Gastroesophageal sphincter (tissue), 4 donors: ENCODE results near the gene P2RX7. TPM values are rescaled to one million over a fixed set of nuclear protein-coding genes. Genes with fewer than 3 reads are reported as not detected.
A peak's percentile ranks its signal among the peaks of the same experiment; 100 is the strongest.

ENCODE experiments used
- ATAC-seq: fragments of 150-250 bp; one replicate; pipeline ENCODE4 v1.9.1; 2016; ENCODE audit warnings: mild to moderate bottlenecking, moderate library complexity
- H3K27ac ChIP-seq, 4 donors: fragments of 200-600 bp; sonication (generic) in 3 of 4; 1 replicate in 3 of 4; 2 replicates in 1 of 4; pipeline ENCODE4 v1.5.1; 2016 to 2019
- H3K27me3 ChIP-seq: fragments of 200-600 bp; sonication (generic); one replicate; pipeline ENCODE4 v1.5.1; 2019
- H3K36me3 ChIP-seq, 2 donors: fragments of 200-600 bp; sonication (generic); one replicate each; pipeline ENCODE4 v1.5.1; 2019; ENCODE audit warnings: control low read depth in 1 of 2
- H3K4me1 ChIP-seq, 3 donors: fragments of 200-600 bp; sonication (generic); 1 replicate in 2 of 3; 2 replicates in 1 of 3; pipeline ENCODE4 v1.5.1; 2016 to 2019; ENCODE audit warnings: control low read depth in 2 of 3
- H3K4me3 ChIP-seq, 2 donors: fragments of 200-600 bp; sonication (generic); one replicate each; pipeline ENCODE4 v1.5.1; 2019; ENCODE audit warnings: mild to moderate bottlenecking in 1 of 2, moderate library complexity in 1 of 2
- H3K9me3 ChIP-seq, 3 donors: fragments of 200-600 bp; sonication (generic); one replicate each; pipeline ENCODE4 v1.5.1; 2017 to 2019; ENCODE audit warnings: control low read depth in 2 of 3
- EP300 ChIP-seq: sonication (generic); formaldehyde crosslinking; IDR thresholded peaks from one replicate; pipeline ENCODE4 v1.6.1; 2017; ENCODE audit warnings: antibody characterized with exemption, mild to moderate bottlenecking
- POLR2A ChIP-seq, 2 donors: fragments of 450-650 bp; IDR thresholded peaks; one replicate each; pipeline ENCODE4 v1.6.1; 2017; ENCODE audit warnings: antibody characterized with exemption in 2 of 2, mild to moderate bottlenecking in 2 of 2, moderate library complexity in 1 of 2
- POLR2AphosphoS5 ChIP-seq: sonication (generic); formaldehyde crosslinking; IDR thresholded peaks from one replicate; pipeline ENCODE4 v1.6.1; 2017; ENCODE audit warnings: antibody characterized with exemption
- WGBS, 2 donors: methylation state at CpG; one replicate each; pipeline ENCODE4 v1.1.5; 2018; ENCODE audit warnings: low coverage in 1 of 2; 5-methylcytosine and 5-hydroxymethylcytosine counted together
- total RNA-seq, 4 donors: library from RNA; depleted of rRNA; stranded (reverse); fragments of >200 nt; gene quantifications; one replicate each; pipeline ENCODE4 v1.1.0, GENCODE V29; 2016
- TF ChIP-seq, protein P1 (sequence below), 4 experiments: fragments of 200-600 bp in 2 of 4; fragments of 450-650 bp in 2 of 4; sonication (generic) in 1 of 4; IDR thresholded peaks; one replicate each; pipeline ENCODE4 v1.5.1; 2017 to 2019; ENCODE audit warnings: antibody characterized with exemption in 4 of 4, mild to moderate bottlenecking in 2 of 4, moderate library complexity in 2 of 4

Gene P2RX7
- total RNA-seq, 4 donors from 2014 or later: 2.0 to 3.3 (median 3.0) TPM

DNA sequence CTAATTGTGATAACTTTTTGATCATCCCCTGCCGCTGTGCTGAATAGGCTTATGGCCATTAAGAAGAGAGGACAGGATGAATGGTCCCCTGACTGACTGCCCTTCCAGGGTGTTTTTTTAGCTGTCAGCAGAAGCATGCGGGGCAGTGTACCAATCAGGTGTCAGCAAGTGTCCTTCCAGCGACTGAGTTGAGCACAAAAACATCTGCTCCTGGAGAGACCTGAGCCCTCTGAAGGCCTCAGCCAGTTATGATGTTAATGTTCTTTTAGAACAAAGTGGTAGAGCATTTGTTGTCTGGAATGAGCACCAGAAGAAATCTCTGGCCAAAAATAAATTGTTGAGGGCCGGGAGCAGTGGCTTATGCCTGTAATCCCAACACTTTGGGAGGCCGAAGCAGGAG is 37.5 kb downstream of the P2RX7 start:
- no peaks in the 10 kb centered on the region for H3K4me1 ChIP-seq
- H3K27me3 ChIP-seq: no peaks in the 10 kb centered on the region
- no peak for TF ChIP-seq POLR2A (IDR thresholded peaks at IDR 0.05)
- no peak for TF ChIP-seq EP300
- TF ChIP-seq POLR2AphosphoS5: no peak
- TF ChIP-seq, protein P1, sequence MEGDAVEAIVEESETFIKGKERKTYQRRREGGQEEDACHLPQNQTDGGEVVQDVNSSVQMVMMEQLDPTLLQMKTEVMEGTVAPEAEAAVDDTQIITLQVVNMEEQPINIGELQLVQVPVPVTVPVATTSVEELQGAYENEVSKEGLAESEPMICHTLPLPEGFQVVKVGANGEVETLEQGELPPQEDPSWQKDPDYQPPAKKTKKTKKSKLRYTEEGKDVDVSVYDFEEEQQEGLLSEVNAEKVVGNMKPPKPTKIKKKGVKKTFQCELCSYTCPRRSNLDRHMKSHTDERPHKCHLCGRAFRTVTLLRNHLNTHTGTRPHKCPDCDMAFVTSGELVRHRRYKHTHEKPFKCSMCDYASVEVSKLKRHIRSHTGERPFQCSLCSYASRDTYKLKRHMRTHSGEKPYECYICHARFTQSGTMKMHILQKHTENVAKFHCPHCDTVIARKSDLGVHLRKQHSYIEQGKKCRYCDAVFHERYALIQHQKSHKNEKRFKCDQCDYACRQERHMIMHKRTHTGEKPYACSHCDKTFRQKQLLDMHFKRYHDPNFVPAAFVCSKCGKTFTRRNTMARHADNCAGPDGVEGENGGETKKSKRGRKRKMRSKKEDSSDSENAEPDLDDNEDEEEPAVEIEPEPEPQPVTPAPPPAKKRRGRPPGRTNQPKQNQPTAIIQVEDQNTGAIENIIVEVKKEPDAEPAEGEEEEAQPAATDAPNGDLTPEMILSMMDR (IDR thresholded peaks at IDR 0.05): no peak
- no peaks in the 10 kb centered on the region for H3K9me3 ChIP-seq
- no peak for ATAC-seq
- 73 to 92% methylated on average over 2 to 5 of the region's 5 CpGs for WGBS, 2 donors
- peaks cover 0 to 32% of the 10 kb centered on the region in 2 donors for H3K36me3 ChIP-seq
- no peak overlapping the region for H3K27ac ChIP-seq
- H3K4me3 ChIP-seq: no peak overlapping the region

DNA sequence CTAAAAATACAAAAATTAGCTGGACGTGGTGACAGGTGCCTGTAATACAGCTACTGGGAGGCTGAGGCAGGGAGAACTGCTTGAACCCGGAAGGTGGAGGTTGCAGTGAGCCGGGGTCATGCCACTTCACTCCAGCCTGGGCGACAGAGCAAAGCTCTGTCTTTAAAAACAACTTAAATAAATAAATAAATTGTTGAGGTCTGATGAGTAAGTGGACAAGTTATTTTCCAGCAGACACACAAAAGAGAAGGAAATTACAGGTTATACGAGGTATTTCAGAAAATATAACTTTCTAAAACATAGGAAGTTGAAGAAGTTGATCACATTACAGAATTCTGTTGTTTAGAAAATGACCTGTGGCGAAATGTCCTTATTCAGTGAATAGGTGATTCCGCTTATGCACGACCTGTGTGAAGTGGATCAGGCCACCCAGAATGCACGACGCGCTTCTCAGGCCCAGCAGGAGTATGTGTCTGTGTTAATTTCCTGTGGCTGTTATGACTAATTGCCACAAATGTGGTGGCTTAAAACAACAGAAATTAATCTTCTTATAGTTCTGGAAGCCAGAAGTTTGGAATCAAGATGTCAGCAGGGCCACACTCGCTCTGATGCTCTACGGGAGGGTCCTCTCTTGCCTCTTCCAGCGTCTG is 38.1 kb downstream of the P2RX7 start:
- whole genome bisulfite sequencing, 2 donors: 81 to 83% methylated on average over 13 to 14 of the region's 14 CpGs
- Histone ChIP-seq H3K9me3 (no peaks in the 10 kb centered on the region), H3K4me1 (no peaks in the 10 kb centered on the region), H3K36me3 (peaks cover 0 to 28% of the 10 kb centered on the region in 2 donors), H3K27ac (no peak overlapping the region), H3K27me3 (no peaks in the 10 kb centered on the region), H3K4me3 (no peak overlapping the region)
- ATAC-seq: no peak
- no peak for TF ChIP-seq POLR2A (IDR thresholded peaks at IDR 0.05)

DNA sequence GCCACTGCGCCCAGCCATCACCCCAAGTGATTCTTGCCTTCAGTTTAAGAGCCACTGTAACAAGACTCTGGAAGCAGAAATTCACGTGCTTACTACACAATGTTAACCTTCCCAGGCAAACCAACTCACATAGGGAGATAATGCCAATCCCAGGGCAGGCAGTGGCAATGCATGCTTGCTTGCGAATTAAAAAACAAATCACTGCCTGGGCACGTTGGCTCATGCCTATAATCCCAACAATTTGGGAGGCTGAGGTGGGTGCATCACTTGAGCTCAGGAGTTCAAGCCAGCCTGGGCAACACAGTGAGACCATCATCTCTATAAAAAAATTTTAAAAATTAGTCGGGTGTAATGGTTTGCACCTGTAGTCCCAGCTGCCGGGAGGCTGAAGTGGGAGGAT is 39.5 kb downstream of the P2RX7 start:
- Histone ChIP-seq H3K9me3 (no peaks in the 10 kb centered on the region), H3K36me3 (peaks cover 0 to 24% of the 10 kb centered on the region in 2 donors), H3K27ac (no peak overlapping the region), H3K4me3 (no peak overlapping the region), H3K4me1 (no peaks in the 10 kb centered on the region), H3K27me3 (no peaks in the 10 kb centered on the region)
- 85% methylated on average over 4 of the region's 6 CpGs; no CpG with 5 or more reads in 1 of the 2 donors for WGBS, 2 donors
- ATAC-seq: no peak
- TF ChIP-seq POLR2AphosphoS5 (no peak), POLR2A (IDR thresholded peaks at IDR 0.05) (no peak), EP300 (no peak)
- TF ChIP-seq, protein P1 (IDR thresholded peaks at IDR 0.05): no peak

DNA sequence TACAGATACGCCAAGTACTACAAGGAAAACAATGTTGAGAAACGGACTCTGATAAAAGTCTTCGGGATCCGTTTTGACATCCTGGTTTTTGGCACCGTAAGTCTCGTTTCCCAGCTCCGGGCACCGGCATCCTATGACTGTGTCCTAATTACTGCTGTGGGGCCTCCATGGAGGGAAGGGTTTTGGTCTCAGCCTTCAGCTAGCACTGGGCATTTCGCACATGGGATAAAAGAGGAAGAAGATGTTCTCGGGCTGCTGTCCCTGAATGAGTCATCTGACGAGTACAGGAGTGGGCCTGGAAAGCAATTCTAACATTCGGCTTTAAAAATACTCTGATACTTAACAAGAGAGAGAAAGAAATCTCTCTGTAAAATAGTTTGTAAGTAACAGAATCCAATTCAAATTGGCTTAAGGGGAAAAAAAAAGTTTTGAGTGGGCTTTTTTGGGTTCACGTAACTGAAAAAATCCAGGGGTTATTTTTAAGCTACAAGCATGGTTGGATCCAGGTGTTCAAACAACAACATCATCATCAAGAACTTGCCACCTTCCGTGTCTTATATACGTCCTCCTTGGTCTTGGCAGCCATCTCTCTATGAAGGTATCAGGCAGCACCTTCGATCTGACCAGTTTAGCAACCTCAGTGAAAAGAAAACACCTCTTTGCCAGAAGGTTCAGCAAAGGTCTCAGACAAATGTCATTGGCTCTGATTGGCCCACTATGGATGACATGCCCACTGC is 42.9 kb downstream of the P2RX7 start:
- Histone ChIP-seq H3K4me3 (no peak overlapping the region), H3K9me3 (no peaks in the 10 kb centered on the region), H3K4me1 (no peaks in the 10 kb centered on the region), H3K27me3 (no peaks in the 10 kb centered on the region), H3K27ac (no peak overlapping the region), H3K36me3 (peaks cover 0 to 19% of the 10 kb centered on the region in 2 donors)
- no peak for TF ChIP-seq POLR2AphosphoS5
- no peak for TF ChIP-seq POLR2A (IDR thresholded peaks at IDR 0.05)
- TF ChIP-seq, protein P1 (IDR thresholded peaks at IDR 0.05): no peak
- TF ChIP-seq EP300: no peak
- 77 to 84% methylated on average over 14 to 16 of the region's 16 CpGs for WGBS, 2 donors
- peak; percentile 65 for ATAC-seq

DNA sequence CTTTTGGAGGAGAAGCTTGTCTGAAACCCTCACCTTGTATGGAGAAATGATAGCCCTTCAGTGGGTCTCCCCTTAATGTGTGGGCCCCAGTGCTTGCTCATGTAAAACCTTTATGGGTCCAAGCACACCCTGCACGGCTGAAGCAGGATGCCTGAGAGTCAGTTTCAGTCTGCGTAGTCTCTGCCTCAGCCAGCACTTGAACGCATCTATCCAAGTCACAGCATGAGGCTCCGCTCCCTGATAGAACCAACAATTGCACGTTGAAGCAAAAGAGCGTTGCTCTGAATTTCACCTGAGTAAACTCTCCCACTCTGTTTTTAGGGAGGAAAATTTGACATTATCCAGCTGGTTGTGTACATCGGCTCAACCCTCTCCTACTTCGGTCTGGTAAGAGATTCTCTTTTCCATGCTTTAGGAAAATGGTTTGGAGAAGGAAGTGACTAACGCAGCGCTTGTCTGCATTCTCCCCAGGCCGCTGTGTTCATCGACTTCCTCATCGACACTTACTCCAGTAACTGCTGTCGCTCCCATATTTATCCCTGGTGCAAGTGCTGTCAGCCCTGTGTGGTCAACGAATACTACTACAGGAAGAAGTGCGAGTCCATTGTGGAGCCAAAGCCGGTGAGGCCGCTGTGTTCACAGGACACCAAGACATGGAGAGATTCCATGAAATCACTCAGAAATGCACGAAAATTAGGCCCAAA is 44.3 kb downstream of the P2RX7 start:
- no peak for ATAC-seq
- TF ChIP-seq, protein P1 (IDR thresholded peaks at IDR 0.05): no peak
- TF ChIP-seq POLR2A (IDR thresholded peaks at IDR 0.05) (no peak), EP300 (no peak), POLR2AphosphoS5 (no peak)
- no peaks in the 10 kb centered on the region for H3K4me1 ChIP-seq
- peaks cover 0 to 26% of the 10 kb centered on the region in 2 donors for H3K36me3 ChIP-seq
- H3K4me3 ChIP-seq: no peak overlapping the region
- WGBS, 2 donors: 85 to 88% methylated on average over 17 to 19 of the region's 19 CpGs
- H3K27me3 ChIP-seq: no peaks in the 10 kb centered on the region
- H3K9me3 ChIP-seq: no peaks in the 10 kb centered on the region
- no peak overlapping the region for H3K27ac ChIP-seq
